Activated naive CD8-positive, alpha-beta T cell treated with anti-CD3 and anti-CD28 coated beads, Interleukin-2, amount 50 U/mL, for 24 hours (primary cell): ENCODE data around the gene GOLT1B.
"Not testable (repeated sequence)": the region's sequence is repeated elsewhere in the genome, so short reads cannot be mapped to it uniquely, and the experiment has no call there.

Experiments used
- ATAC-seq: fragments of 150-1000 bp; cut with Tn5 transposase; one replicate; pipeline ENCODE4 v1.10.0; 2021
- DNase-seq: peaks from one replicate; pipeline ENCODE4 v3.0.0; 2021
- H3K27ac Mint-ChIP-seq: one replicate; pipeline ENCODE4 v1.8.0; 2021; ENCODE audit warnings: mild to moderate bottlenecking, mixed read lengths
- H3K27me3 Mint-ChIP-seq: one replicate; pipeline ENCODE4 v1.8.0; 2021; ENCODE audit warnings: mixed read lengths
- H3K36me3 Mint-ChIP-seq: one replicate; pipeline ENCODE4 v1.8.0; 2021; ENCODE audit warnings: low read depth, mixed read lengths
- H3K4me1 Mint-ChIP-seq: one replicate; pipeline ENCODE4 v1.8.0; 2021; ENCODE audit warnings: mixed read lengths
- H3K4me3 Mint-ChIP-seq: one replicate; pipeline ENCODE4 v1.8.0; 2021; ENCODE audit warnings: mild to moderate bottlenecking, moderate library complexity, mixed read lengths
- H3K9me3 Mint-ChIP-seq: one replicate; pipeline ENCODE4 v1.8.0; 2021; ENCODE audit warnings: mixed read lengths

The GOLT1B gene, protein sequence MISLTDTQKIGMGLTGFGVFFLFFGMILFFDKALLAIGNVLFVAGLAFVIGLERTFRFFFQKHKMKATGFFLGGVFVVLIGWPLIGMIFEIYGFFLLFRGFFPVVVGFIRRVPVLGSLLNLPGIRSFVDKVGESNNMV

DNA sequence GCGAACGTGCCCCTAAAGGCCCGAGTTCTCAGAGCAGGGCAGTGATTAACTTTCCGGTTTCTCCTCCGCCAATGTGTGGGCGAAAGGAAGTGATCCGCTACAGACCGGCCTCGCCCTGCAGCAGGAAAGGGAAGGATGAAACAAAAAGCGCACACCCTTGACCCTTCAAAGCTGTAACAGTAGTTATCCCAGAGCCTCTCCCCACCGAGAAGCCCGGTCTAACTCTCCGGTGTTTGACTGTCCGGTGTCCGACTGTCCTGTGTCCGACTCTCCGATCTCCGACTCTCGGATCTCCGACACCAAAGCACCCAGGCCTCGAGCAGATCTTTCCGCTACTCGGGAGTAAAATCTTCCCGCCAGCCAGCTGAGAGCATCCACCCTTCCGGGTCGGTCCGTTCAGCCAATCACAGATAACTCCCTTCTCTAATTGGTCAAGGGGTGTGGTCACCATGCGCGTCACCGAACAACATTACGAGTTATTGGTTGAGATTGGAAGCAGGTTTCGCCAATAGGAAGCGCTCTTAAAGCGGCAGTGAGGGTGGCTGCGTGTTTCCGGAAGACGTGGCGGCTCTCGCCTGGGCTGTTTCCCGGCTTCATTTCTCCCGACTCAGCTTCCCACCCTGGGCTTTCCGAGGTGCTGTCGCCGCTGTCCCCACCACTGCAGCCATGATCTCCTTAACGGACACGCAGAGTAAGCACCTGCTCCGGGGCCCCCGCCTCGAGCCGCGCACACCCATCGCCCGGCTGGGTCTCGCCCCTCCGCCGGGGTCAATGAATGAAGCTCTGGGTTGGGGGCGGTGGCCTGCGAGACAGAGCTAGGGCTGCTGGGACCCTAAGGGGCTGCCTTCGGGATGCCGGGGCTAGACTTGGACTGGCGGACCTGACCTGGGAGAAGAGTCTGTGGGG is at the start of gene GOLT1B, which contains the start of gene RECQL:
GOLT1B (plus strand) TSS at position 532 of the 906 bp plus-strand sequence; CDS start at position 667, 135 bp downstream.
RECQL (minus strand) TSS at position 378 of the 906 bp plus-strand sequence. CDS start 2,065 bp downstream, outside the sequence.
- H3K4me3 Mint-ChIP-seq: no peak within 1 kb of the TSS
- no peaks in the 10 kb centered on the region for H3K9me3 Mint-ChIP-seq
- H3K36me3 Mint-ChIP-seq: peaks cover 30% of the 10 kb centered on the region
- H3K27me3 Mint-ChIP-seq: no peaks in the 10 kb centered on the region
- no peak within 1 kb of the TSS for H3K27ac Mint-ChIP-seq
- peak; percentile 97 for ATAC-seq
- peaks cover 33% of the 10 kb centered on the region for H3K4me1 Mint-ChIP-seq
- peak; percentile 82 for DNase-seq

DNA sequence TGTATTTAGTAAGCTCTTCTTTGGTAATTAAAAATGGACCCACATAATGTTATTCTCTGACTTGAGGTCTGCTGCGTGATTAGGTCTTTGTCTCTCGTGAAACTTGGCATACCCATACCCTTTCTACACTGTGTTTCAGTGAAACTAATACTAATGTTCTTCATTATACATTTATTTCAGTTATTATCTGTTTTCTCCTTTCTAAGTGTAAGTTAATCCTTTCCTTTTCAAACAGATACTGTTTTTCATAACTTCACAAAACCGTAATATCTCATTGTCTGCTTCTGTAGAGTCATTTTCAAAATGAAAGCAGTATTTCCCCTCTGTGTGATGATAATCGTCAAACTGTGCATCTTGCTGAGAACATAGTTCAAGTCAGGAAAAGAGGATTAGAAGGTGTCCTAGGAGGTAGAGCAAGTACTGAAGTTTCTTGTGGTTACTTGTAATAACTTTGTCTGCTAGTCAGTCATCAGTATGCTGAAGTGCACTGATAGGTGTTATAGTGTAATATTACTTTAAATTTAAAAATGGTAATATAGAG is 48.2 kb upstream of the GOLT1B start:
- no peaks in the 10 kb centered on the region for H3K27me3 Mint-ChIP-seq
- ATAC-seq (peak; percentile 34), DNase-seq (no peak)
- no peaks in the 10 kb centered on the region for H3K9me3 Mint-ChIP-seq
- peak overlapping the region; percentile 18 for H3K4me3 Mint-ChIP-seq
- peak overlapping the region; percentile 67 for H3K27ac Mint-ChIP-seq
- peaks cover 49% of the 10 kb centered on the region for H3K4me1 Mint-ChIP-seq
- H3K36me3 Mint-ChIP-seq: peaks cover 40% of the 10 kb centered on the region

DNA sequence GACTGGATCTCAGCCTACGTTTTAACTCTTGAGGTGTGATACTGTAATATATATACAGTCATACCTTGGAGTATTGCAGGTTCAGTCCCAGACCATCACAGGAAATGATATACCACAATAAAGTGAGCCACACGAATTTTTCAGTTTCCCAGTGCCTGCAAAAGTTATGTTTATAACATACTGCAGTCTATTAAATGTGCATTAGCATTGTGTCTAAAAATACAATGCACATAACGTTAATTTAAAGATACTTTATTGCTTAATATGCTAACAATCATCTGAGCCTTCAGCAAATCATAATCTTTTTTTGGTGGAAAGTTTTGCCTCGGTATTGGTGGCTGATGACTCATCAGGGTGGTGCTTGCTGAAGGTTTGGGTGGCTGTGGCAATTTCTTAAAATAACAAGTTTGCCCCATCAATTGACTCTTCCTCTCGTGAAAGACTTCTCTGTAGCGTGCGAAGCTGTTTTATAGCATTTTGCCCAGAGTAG is 45.3 kb upstream of the GOLT1B start:
- DNase-seq (peak; percentile 33), ATAC-seq (peak; percentile 95)
- Mint-ChIP-seq H3K36me3 (peaks cover 49% of the 10 kb centered on the region), H3K27me3 (no peaks in the 10 kb centered on the region), H3K4me1 (peaks cover 56% of the 10 kb centered on the region), H3K27ac (peak overlapping the region; percentile 86), H3K9me3 (no peaks in the 10 kb centered on the region), H3K4me3 (peak overlapping the region; percentile 25)

DNA sequence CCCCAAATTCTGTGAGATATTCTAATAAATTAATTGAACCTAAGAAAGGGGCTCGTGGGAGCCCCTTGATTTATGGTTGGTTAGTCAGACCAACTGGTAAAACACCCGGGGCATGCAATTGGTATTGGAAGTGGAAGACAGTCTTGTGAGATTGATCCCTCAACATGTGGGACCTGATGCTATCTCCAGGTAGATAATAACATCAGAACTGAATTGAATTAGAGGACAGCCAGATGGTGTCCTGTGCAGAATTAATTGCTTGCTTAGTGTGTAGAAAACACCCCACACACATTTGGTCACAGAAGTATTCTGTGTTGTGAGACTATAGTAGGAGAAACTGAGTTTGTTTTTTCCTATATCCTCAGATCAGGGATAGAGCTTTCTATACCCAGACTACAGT is 42.1 kb upstream of the GOLT1B start:
- DNase-seq: no peak
- Mint-ChIP-seq H3K27ac (no peak overlapping the region), H3K9me3 (peaks cover 4% of the 10 kb centered on the region), H3K4me1 (peaks cover 42% of the 10 kb centered on the region), H3K4me3 (no peak overlapping the region), H3K27me3 (no peaks in the 10 kb centered on the region), H3K36me3 (peaks cover 56% of the 10 kb centered on the region)
- no peak for ATAC-seq

DNA sequence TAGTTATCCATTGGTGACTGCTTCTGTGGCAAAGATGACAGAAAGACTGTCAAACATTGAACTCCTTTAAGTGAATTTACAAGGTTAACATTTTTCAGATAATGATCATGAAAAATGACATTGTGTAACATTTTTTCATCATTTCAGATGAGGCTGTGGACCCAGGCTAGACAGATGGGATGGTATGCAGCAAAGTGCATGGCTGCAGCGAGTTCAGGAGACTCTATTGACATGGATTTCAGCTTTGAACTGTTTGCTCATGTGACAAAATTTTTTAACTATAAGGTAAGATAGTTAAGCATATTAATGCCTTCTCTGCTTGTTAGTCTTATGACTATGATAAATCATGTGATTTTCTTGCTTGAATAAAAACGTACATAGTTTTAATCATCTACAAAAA is 34.3 kb upstream of the GOLT1B start:
- not testable (repeated sequence) for H3K4me1 Mint-ChIP-seq, H3K4me3 Mint-ChIP-seq, H3K9me3 Mint-ChIP-seq, ATAC-seq, DNase-seq, H3K27me3 Mint-ChIP-seq, H3K27ac Mint-ChIP-seq
- peaks cover 62% of the 10 kb centered on the region for H3K36me3 Mint-ChIP-seq

DNA sequence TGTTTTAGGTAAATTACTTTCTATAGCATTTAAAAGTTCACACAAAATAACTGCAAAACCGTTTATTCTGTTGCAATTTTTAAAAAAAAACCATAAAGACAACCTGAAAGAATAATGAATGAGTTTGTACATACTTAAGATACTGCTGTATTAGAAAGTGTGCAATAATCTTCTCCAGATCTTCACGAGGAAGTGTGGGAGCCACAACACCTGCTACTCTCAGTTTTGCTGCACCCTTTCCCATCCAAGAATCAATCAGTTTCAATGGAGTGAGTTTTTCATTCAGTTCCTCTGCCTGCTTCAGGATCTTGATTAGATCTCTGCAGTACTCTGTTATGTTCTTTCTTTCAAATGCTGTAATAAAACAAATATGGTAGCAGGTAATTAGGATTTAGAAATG is 30.3 kb upstream of the GOLT1B start:
- no peak for ATAC-seq
- H3K4me1 Mint-ChIP-seq: peaks cover 16% of the 10 kb centered on the region

DNA sequence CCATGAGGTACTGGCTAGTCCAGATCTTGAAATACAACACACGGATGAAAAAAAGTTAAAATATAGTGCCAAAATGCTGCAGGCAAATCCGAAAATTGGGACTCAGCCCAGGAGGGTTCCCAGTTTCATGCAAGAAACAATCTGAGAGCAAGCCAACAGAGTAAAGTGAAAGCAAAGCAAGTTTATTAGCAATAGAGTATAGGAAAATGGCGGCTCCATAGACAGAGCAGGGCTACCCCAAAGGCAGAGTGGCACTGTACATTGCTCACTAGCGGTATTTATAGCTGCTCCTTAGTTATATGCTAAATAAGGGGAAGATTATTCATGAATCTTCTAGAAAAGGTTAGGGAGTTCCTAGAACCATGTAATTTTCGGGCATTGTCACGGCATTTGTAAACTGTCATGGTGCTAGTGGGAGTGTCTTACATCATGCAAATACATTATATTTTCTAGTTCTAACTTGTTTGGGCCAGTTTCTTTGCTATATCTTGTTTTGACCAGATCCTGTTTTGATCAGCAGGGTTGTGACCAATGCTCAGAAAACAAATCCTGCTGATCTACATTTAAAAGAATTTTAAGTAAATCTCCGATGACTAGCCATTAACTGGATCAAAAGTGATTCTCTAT is 29.3 kb upstream of the GOLT1B start:
- H3K4me3 Mint-ChIP-seq: no peak overlapping the region
- no peaks in the 10 kb centered on the region for H3K9me3 Mint-ChIP-seq
- no peak overlapping the region for H3K27ac Mint-ChIP-seq
- H3K36me3 Mint-ChIP-seq: peaks cover 65% of the 10 kb centered on the region
- no peaks in the 10 kb centered on the region for H3K27me3 Mint-ChIP-seq
- peaks cover 24% of the 10 kb centered on the region for H3K4me1 Mint-ChIP-seq
- ATAC-seq: no peak
- DNase-seq: no peak

More for the DNA sequence above, 30.3 kb upstream of the GOLT1B start:
- no peaks in the 10 kb centered on the region for H3K9me3 Mint-ChIP-seq
- H3K36me3 Mint-ChIP-seq: peaks cover 64% of the 10 kb centered on the region
- H3K27me3 Mint-ChIP-seq: no peaks in the 10 kb centered on the region
- no peak for DNase-seq
- H3K4me3 Mint-ChIP-seq: no peak overlapping the region
- H3K27ac Mint-ChIP-seq: no peak overlapping the region

DNA sequence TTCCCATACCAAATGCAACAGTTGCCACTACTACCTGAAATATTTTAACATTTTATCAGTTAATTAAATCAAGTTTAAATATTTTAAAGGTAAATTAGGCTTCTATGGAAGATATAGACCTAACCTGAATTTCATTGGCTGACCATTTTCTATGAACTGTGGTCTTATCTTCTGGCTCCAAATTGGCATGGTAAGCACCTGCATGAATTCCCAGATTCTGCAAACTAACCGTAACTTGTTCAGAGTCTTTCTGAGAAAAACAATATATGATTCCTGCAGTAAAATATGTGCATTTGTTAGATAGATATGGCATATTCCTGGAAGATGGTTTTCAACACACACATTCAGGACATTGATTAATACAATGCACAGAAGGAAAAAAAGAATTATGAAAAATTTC is 26.0 kb upstream of the GOLT1B start:
- peaks cover 32% of the 10 kb centered on the region for H3K4me1 Mint-ChIP-seq
- DNase-seq (no peak), ATAC-seq (no peak)
- H3K27me3 Mint-ChIP-seq: no peaks in the 10 kb centered on the region
- peak overlapping the region; percentile 31 for H3K27ac Mint-ChIP-seq
- H3K4me3 Mint-ChIP-seq: no peak overlapping the region
- H3K36me3 Mint-ChIP-seq: peaks cover 52% of the 10 kb centered on the region
- H3K9me3 Mint-ChIP-seq: no peaks in the 10 kb centered on the region

DNA sequence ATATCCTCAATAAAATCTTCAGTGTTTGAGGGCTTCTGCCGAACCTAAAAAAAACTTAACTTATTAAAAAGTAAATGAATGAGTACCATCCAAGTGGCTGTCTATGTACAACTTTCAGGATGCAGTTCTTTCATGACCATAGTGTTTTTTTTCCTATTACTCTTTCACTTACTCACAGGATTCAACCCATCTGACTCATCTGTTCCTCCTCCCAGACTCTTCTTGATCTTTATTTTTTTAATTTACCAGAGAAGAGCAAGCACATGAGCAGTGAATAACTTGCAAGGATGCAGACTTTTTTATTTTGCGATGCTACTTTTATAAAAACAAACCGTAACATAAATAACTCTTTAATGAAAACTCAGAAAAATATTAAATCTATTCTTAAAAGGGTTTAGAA is 24.6 kb upstream of the GOLT1B start:
- Mint-ChIP-seq H3K9me3 (no peaks in the 10 kb centered on the region), H3K27ac (peak overlapping the region; percentile 87)
- ATAC-seq: peak; percentile 90

DNA sequence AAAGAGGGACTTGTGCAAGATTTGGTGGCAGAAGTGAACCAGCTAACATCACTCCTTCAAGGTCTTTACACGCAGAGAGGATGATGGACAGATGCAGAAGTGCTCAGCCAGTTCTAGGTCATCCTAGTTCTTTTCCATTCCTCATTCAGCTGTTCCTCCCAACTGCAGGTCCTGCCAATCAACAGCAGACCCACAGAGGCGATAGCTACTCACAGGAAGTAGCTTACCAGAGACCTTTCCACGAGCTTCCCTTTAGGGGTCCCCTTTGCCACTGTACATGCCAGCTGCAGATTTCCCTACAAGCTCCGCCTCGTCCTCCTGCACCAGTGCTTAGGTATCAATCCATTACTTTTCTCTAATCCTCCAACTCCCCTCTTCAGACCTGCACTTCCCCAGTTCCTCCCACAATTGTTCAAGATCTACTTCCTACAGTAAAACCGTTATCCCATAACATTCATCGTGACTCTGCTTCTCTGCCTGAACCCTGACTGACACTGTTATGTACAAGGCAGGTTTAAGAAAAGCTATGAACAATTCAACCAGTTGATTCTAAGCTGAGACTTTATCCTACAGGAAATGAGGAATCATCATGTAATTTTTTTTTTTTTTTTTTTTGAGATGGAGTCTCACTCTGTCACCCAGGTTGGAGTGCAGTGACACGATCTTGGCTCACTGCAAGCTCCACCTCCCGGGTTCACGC is 22.7 kb upstream of the GOLT1B start:
- Mint-ChIP-seq H3K27me3 (no peaks in the 10 kb centered on the region), H3K9me3 (no peaks in the 10 kb centered on the region), H3K4me1 (peaks cover 32% of the 10 kb centered on the region), H3K4me3 (no peak overlapping the region), H3K36me3 (peaks cover 30% of the 10 kb centered on the region), H3K27ac (no peak overlapping the region)
- no peak for ATAC-seq
- DNase-seq: no peak

More for the DNA sequence above, 24.6 kb upstream of the GOLT1B start:
- no peaks in the 10 kb centered on the region for H3K27me3 Mint-ChIP-seq
- H3K4me1 Mint-ChIP-seq: peaks cover 32% of the 10 kb centered on the region
- DNase-seq: no peak
- peaks cover 45% of the 10 kb centered on the region for H3K36me3 Mint-ChIP-seq
- no peak overlapping the region for H3K4me3 Mint-ChIP-seq

DNA sequence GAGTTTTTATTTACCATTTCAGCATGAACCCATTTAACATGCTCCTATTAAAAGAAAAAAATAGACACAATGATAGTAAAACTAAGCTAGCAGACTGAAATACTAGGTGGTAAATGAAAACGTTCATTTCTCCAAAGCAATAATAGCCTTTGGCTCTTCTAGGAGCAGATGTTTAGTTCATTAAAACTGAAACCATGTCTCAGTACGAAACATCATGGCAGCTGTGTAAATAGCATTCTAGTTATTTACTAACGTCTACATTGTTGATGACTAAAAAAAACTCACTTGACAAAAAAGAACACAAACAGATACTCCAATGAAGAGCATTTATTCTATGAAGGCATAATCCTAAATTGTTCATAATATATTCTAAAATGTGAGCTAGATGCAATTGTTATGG is 18.1 kb upstream of the GOLT1B start:
- no peak for ATAC-seq
- no peak overlapping the region for H3K27ac Mint-ChIP-seq
- H3K27me3 Mint-ChIP-seq: no peaks in the 10 kb centered on the region
- peaks cover 5% of the 10 kb centered on the region for H3K4me1 Mint-ChIP-seq
- H3K4me3 Mint-ChIP-seq: no peak overlapping the region
- no peak for DNase-seq
- peaks cover 19% of the 10 kb centered on the region for H3K36me3 Mint-ChIP-seq
- no peaks in the 10 kb centered on the region for H3K9me3 Mint-ChIP-seq

DNA sequence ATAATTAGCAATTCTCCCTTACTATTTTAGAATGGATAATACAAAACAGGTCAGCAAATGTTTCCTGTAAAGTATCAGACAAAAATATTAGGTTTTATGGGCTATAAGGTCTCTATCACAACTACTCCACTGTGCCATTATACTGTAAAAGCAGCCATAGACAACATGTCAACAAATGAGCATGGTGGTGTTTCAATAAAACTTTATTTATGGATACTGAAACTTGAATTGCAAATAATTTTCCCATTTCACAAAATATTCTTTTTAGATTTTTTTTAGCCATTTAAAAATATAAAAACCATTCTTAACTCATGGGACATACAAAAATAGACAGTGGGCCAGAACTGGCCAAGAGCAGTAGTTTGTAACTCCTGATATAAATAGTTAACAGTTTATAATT is 15.6 kb upstream of the GOLT1B start:
- H3K4me3 Mint-ChIP-seq: no peak overlapping the region
- no peak for DNase-seq
- ATAC-seq: no peak

DNA sequence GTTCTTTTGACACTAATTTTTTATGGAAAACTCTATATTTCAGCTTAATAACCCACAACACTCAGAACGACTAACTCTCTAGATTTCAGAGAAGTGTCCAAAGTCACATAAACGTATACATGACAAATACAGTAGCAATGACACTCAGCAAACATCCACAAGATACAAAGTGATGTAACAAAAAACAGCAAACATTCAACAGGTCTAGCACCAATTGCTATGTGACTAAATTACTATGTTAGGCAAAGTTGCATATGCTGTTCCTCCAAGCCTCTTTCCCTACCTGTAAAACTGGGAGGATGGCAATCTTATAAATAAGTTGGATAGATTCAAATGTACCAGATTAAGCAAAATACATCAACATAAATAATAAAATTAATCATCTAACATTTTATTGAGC is 1.8 kb upstream of the GOLT1B start:
- ATAC-seq (no peak), DNase-seq (no peak)
- H3K27me3 Mint-ChIP-seq: no peaks in the 10 kb centered on the region
- no peaks in the 10 kb centered on the region for H3K9me3 Mint-ChIP-seq
- peaks cover 23% of the 10 kb centered on the region for H3K4me1 Mint-ChIP-seq
- H3K27ac Mint-ChIP-seq: no peak overlapping the region
- peaks cover 43% of the 10 kb centered on the region for H3K36me3 Mint-ChIP-seq
- H3K4me3 Mint-ChIP-seq: no peak overlapping the region

More for the DNA sequence above, 15.6 kb upstream of the GOLT1B start:
- Mint-ChIP-seq H3K4me1 (peaks cover 7% of the 10 kb centered on the region), H3K27ac (no peak overlapping the region), H3K9me3 (no peaks in the 10 kb centered on the region), H3K27me3 (no peaks in the 10 kb centered on the region), H3K36me3 (peaks cover 36% of the 10 kb centered on the region)

DNA sequence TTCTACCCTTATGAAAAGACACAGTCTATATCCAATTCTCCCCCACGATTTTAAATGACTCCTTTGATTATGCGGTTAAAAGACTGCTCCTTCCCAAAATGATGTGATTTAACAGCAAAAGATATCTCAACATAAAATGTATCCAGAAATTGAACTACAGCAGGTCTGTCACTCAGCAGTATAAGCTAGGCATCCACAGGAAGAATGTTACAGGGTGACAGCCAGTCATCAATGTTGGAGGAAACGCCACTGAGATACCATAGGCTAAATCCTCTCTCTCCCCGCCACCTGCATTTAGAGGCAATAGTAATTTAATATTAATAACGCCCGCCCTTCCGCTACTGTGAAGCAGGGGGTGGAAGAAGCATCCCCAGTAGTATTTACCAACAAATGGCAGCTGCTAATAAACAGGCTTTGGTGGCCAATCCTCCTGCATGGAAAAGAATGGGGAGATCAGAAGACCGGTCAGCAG is 767 bp upstream of the GOLT1B start:
- no peak for ATAC-seq
- Mint-ChIP-seq H3K4me3 (no peak overlapping the region), H3K9me3 (no peaks in the 10 kb centered on the region), H3K4me1 (peaks cover 33% of the 10 kb centered on the region), H3K27me3 (no peaks in the 10 kb centered on the region), H3K27ac (no peak overlapping the region), H3K36me3 (peaks cover 35% of the 10 kb centered on the region)
- no peak for DNase-seq
